ENCODE results near the gene NRP1.

DNA sequence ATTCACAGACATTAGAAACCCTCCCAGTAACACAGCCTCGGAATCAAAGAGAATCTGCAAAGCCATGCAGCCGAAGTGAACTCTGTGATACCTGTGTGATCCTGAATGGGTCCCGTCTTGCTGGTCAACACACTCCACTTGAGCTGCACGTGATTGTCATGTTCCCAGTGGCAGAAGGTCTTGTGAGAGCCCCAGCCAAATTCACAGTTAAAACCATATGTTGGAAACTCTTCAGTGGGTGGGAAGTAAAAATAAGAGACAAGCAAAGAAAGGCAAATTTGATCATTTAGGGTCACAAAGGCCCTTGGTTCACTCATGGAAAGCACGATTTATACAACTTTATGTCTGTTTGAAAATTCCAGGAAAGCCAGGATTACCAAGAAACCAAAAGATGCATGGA lies 142.3 kb downstream of the NRP1 start:
- TF ChIP-seq, protein P1, sequence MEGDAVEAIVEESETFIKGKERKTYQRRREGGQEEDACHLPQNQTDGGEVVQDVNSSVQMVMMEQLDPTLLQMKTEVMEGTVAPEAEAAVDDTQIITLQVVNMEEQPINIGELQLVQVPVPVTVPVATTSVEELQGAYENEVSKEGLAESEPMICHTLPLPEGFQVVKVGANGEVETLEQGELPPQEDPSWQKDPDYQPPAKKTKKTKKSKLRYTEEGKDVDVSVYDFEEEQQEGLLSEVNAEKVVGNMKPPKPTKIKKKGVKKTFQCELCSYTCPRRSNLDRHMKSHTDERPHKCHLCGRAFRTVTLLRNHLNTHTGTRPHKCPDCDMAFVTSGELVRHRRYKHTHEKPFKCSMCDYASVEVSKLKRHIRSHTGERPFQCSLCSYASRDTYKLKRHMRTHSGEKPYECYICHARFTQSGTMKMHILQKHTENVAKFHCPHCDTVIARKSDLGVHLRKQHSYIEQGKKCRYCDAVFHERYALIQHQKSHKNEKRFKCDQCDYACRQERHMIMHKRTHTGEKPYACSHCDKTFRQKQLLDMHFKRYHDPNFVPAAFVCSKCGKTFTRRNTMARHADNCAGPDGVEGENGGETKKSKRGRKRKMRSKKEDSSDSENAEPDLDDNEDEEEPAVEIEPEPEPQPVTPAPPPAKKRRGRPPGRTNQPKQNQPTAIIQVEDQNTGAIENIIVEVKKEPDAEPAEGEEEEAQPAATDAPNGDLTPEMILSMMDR (IDR thresholded peaks at IDR 0.05): no peak
- TF ChIP-seq POLR2A (IDR thresholded peaks at IDR 0.05): no peak
